Measurements from ENCODE around the gene TDRD10.

The TDRD10 gene

GRCh38 chr1:154460695-154461260, 41.2 kb upstream of the TDRD10 start:
- H3K4me3 ChIP-seq (ENCODE audit: control insufficient read depth, low read depth, low read length): no peak overlapping the region
- TF ChIP-seq CTCF (conservative IDR thresholded peaks at IDR 0.05; ENCODE audit: control insufficient read depth, insufficient read depth, low read depth, low read length): no peak
- no peak for DNase-seq (ENCODE audit: low read depth)

GRCh38 chr1:154463512-154463990, 38.5 kb upstream of the TDRD10 start:
- no peak for DNase-seq (ENCODE audit: low read depth)
- no peak for TF ChIP-seq CTCF (conservative IDR thresholded peaks at IDR 0.05; ENCODE audit: control insufficient read depth, insufficient read depth, low read depth, low read length)

DNA sequence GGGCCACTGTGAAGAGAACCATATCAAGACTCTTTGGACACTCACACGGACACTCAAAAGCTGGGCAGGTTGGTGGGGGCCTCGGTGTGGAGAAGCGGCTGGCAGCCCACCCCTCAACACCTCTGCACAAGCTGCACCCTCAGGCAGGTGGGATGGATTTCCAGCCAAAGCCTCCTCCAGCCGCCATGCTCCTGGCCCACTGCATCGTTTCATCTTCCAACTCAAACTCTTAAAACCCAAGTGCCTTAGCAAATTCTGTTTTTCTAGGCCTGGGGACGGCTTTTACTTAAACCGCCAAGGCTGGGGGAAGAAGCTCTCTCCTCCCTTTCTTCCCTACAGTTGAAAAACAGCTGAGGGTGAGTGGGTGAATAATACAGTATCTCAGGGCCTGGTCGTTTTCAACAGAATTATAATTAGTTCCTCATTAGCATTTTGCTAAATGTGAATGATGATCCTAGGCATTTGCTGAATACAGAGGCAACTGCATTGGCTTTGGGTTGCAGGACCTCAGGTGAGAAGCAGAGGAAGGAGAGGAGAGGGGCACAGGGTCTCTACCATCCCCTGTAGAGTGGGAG, 36.3 kb upstream of the TDRD10 start:
- TF ChIP-seq CTCF (conservative IDR thresholded peaks at IDR 0.05; ENCODE audit: control insufficient read depth, insufficient read depth, low read depth, low read length): no peak
- no peak for DNase-seq (ENCODE audit: low read depth)
- no peak overlapping the region for H3K4me3 ChIP-seq (ENCODE audit: control insufficient read depth, low read depth, low read length)

More at GRCh38 chr1:154463512-154463990, 38.5 kb upstream of the TDRD10 start:
- H3K4me3 ChIP-seq (ENCODE audit: control insufficient read depth, low read depth, low read length): no peak overlapping the region

DNA sequence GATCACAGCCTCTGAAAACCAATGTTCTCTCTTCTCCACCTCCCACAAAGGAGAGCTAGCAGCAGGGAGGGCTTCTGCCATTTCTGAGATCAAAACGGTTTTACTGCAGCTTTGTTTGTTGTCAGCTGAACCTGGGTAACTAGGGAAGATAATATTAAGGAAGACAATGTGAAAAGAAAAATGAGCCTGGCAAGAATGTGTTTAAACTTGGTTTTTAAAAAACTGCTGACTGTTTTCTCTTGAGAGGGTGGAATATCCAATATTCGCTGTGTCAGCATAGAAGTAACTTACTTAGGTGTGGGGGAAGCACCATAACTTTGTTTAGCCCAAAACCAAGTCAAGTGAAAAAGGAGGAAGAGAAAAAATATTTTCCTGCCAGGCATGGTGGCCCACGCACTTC, 35.8 kb upstream of the TDRD10 start:
- H3K4me3 ChIP-seq (ENCODE audit: control insufficient read depth, low read depth, low read length): no peak overlapping the region
- no peak for TF ChIP-seq CTCF (conservative IDR thresholded peaks at IDR 0.05; ENCODE audit: control insufficient read depth, insufficient read depth, low read depth, low read length)
- no peak for DNase-seq (ENCODE audit: low read depth)

DNA sequence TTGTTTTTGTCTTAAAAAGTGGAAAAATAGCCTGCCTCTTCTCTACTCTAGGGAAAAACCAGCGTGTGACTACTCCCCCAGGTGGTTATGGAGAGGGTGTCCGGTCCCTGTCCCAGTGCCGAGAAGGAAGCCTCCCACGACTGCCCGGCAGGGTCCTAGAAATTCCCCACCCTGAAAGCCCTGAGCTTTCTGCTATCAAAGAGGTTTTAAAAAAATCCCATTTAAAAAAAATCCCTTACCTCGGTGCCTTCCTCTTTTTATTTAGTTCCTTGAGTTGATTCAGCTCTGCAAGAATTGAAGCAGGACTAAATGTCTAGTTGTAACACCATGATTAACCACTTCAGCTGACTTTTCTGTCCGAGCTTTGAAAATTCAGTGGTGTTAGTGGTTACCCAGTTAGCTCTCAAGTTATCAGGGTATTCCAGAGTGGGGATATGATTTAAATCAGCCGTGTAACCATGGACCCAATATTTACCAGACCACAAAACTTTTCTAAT, 35.0 kb upstream of the TDRD10 start:
- H3K4me3 ChIP-seq (ENCODE audit: control insufficient read depth, low read depth, low read length): no peak overlapping the region
- DNase-seq (ENCODE audit: low read depth): peak; percentile 21
- TF ChIP-seq CTCF (conservative IDR thresholded peaks at IDR 0.05; ENCODE audit: control insufficient read depth, insufficient read depth, low read depth, low read length): peak; percentile 39

- H3K4me3 ChIP-seq (ENCODE audit: control insufficient read depth, low read depth, low read length): no peak overlapping the region
- DNase-seq (ENCODE audit: low read depth): no peak
- TF ChIP-seq CTCF (conservative IDR thresholded peaks at IDR 0.05; ENCODE audit: control insufficient read depth, insufficient read depth, low read depth, low read length): no peak
Observed at GRCh38 chr1:154467434-154468102, 34.5 kb upstream of the TDRD10 start.

Data from fibroblast of mammary gland (primary cell).